HG02759 (cell line): ENCODE measurements around the gene CLSTN2.

Source experiments
- ATAC-seq: cut with Tn5 transposase; IDR thresholded peaks from one replicate; pipeline ENCODE4 v1.9.1; 2021; ENCODE audit warnings: mild to moderate bottlenecking, moderate library complexity; ENCODE audit not compliant: unreplicated experiment

Gene CLSTN2

GRCh38 chr3:140145528-140145927 lies 210.5 kb downstream of the CLSTN2 start:
- no peak for ATAC-seq

DNA sequence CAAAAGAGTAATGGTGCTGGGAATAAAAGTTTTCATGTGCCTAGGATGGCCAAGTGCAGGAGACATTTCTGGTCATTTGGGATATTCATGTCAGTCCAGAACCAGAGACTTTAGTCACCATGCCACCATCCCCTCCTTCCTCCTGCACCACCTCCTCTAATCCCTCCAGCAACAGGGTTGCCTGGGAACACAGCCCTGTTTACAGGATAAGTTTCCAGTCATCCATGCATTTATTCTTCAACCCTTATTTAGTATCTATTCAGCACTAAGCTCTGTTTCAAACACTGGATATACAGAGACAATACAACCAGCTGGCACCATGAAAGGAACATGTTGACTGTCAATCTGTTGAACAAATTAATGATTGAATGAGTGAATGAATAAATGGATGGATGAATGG lies 211.7 kb downstream of the CLSTN2 start:
- ATAC-seq, result no peak

GRCh38 chr3:140147965-140148490 lies 213.0 kb downstream of the CLSTN2 start:
- no peak for ATAC-seq

DNA sequence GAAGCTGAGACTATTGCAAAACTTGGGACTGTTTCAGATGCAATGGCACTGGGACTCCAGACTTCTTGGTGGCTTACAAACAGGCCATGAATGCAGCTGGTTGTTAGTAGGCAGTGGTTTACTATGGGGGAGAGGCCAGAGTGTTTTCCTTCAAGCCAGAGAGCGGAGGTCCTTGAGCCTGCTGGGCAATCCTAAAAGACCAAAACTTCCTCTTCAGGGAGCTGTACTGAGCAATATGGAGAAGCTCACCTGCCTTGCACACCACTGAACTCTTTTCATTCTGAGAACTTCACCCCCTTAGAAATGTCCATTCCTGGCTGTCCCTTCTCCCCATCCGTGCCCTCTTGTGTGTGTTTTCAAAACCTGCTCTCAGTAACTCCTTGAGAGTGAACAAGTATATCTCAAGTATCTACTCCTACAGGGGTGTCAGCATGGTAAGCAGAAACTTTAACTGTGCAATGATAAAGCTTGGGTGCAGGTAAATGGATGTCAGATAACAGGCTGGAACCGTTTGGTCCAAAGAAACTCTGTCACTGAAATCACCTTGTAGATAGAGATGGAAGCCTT lies 213.9 kb downstream of the CLSTN2 start:
- no peak for ATAC-seq

- no peak for ATAC-seq
These were observed 216.3 kb downstream of the CLSTN2 start for GRCh38 chr3:140151321-140151720.

GRCh38 chr3:140152851-140153639 lies 218.1 kb downstream of the CLSTN2 start:
- ATAC-seq, result no peak

DNA sequence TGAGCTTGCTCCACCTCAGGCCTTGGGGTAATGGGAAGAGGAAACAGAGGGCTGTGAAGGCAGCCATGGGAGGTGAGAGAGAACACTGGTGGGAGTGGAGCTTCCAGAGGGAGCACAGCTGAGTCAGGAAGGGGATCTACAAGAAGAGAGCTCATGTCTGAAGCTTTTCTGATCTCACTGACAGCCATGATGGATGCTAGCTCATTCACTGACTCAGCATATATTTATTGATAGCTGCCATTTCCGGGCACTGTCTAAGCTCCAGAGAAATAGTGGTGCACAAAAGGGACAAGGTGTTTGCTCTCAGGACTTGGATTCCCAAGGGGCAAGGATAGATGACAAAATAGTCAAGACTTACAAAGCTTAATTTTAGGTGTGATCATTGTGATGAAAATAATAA lies 218.8 kb downstream of the CLSTN2 start:
- ATAC-seq, result no peak

DNA sequence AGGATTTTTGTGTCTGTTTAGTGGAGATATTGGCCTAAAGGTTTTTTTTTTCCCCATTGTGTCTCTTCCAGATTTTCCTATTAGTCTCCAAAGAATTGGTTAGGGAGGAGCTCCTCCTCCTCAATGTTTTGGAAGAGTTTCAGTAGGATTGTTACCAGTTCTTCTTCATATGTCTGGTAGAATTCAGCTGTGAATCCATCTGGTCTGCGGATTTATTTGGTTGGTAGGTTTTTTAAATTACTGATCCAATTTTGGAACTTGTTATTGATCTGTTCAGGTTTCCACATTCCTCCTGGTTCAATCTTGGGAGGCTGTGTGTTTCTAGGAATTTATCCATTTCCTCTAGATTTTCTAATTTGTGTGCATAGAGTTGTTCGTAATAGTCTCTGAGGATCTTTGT lies 222.2 kb downstream of the CLSTN2 start:
- no peak for ATAC-seq

- ATAC-seq, result no peak
These were observed 224.7 kb downstream of the CLSTN2 start for GRCh38 chr3:140159646-140160045.

DNA sequence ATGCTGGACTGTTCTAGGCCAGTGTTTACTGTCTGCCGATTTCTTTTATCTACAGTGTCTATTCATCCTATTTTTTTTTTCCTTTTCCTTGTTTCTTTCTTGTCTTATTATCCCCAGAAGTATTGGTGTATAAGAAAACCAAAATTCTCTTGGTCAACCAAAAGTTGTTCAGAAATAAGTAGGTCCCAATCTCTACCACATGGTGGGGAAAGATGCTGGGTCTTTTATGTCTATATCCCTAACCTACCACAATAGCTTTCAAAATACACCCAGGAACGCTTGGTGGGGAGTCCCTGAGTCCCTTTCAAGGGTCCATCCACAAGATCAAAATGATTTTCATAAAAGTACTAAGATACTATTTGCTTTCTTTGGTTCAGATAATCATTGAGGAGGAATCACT lies 225.6 kb downstream of the CLSTN2 start:
- no peak for ATAC-seq

GRCh38 chr3:140162551-140162950 lies 227.6 kb downstream of the CLSTN2 start:
- no peak for ATAC-seq

DNA sequence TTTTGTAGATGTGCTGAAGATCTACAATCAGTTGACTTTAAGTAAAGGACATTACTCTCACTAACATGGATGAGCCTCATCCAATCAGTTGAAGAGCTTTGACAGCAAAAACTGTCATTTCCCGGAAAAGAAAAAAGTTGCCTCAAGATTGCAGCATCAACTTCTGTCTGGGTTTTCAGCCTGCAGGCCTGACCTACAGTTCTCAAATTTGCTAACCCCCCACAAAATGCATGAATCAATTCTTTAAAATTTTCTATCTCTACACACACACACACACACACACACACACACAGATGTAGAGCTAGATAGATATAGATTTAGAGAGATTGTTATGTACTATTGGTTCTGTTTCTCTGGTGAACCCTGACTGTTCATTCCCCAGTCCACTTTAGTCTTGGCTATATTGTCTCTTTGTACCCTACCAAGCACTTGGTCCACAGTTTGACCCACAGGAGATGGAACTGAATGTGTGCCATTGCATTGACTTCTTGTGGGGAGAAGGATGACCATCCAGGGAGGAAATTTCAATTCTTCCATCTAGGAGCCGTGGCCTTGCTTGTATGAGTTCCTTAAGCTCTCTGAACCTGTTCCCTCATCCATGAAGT lies 228.3 kb downstream of the CLSTN2 start:
- no peak for ATAC-seq

DNA sequence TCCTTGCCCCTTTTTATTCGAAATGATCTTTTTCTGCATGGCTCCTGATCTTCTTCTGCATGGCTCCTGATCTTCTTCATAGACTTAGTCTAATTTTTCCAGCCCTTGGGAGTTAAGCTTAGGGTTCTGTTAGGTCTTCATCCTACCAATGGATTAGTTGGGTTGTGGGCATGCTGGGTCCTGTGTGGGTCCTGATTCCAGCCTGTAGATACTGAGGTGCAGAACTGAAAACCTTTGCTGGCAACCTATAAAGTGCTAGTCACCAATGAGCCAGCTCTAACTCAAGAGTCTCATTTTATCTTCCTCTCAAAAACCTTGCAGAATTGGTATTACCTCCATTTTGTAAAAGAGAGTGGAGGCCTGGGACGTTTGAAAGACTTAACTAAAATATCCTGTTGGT lies 229.2 kb downstream of the CLSTN2 start:
- ATAC-seq, result no peak

DNA sequence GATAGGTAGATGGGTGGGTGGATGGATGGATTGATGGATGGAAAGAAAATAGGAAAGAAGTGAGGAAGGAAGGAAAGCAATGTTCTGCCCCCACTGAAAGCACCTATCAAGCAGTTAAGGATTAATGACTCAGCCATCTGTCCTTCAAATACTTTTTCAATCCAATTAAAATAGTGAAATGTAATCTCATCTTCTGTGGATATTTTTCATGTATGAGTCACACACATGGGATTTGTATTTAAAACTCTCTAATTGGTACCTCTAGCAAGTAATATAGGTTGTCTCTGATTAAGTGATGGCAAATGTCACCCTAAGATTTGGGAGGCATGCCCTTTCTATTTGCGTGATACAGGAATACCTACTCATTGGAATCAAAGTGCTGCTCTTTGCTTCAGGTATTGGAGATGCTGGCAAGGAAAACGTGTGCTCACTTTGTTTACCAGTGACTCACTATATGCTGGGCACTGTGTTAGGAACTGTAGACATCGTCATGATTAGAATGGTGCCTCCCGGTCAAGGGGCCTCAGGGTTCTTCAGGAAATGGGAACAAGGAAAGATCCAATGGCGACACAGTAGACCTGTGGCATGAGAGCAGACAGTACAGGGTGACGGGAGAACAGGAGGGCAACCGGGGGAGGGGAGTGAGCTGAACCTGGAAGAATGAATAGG lies 230.1 kb downstream of the CLSTN2 start:
- no peak for ATAC-seq

- ATAC-seq, result no peak
These were observed 230.8 kb downstream of the CLSTN2 start for GRCh38 chr3:140165781-140166180.

DNA sequence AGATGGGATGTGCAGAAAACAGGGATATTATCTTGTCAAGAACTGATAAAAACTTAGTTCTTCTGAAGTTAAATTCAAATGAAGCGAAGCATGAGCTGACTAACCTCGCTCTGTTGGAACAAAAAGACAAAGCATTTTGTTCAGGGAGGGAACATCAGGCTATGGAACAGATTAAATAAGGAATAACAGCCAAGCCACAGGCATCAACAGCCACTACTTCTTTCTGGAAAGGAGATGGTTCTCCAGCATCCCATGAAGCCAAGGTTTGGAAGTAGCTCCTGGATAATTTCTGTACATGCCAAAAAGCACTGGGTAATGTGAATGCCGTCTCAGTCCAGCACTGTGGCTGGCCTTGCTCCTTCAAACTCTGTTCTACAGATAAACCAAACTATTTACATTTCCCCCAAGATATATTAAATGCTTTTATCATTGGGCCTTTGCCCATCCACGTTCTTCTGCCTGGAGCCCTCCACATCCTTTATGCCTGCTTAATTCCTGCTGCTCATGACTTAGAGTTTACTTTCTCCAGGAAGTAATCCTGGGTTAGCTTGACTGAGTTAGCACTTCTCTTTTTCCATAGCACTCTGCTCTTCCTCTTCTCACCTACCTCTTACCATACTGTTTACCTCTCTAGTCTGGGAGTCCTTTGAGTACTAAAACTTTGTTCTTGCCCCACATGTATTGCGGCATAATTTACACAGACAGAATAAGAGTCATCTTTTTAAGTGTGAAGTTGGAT lies 232.0 kb downstream of the CLSTN2 start:
- ATAC-seq, result no peak

- no peak for ATAC-seq
These were observed 232.8 kb downstream of the CLSTN2 start for GRCh38 chr3:140167600-140168281.

DNA sequence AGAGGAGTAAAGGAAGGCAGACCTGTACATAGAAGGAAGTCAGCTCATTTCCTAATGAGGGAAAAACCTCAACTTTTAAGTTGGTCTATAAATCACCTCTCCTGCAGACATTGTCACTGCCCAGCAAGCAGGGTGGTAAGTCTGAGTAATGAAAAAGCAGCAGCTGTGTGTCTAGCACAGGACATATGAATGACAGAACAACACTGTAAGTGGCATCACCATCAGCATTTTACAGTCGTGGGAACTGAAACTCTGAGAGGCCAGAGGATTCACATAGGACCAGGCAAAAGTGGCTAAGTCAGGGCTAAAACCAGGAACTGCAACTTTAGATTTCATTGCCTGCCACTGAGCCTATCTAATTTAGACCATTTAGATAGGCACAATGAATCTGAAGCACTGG lies 235.6 kb downstream of the CLSTN2 start:
- peak; percentile 97 for ATAC-seq

GRCh38 chr3:140176526-140176925 lies 241.5 kb downstream of the CLSTN2 start:
- ATAC-seq, result no peak

DNA sequence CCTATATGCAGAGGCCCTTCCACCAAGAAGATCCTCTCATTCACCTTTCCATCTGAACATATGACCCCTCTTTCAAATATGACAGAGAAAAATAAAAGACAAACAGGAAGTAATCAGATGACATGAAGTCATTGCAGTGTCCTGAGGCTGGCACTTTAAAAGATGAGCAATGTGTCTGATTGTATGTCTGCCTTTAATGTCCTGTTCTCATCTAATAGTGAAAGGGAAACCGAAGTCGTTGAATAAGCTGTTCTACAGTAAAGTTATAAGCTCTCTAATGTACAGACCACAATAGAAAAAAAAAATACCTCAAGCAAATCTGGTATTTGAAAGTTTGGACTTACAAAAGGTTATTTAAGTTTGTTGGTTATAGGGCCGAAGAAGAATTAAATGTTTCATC lies 243.0 kb downstream of the CLSTN2 start:
- ATAC-seq, result no peak
